HEK293 (cell line): ENCODE data around the gene TRIM9.

ENCODE experiments used
- CTCF ChIA-PET: fragments of 350-600 bp; formaldehyde crosslinking; extraction: SDS; loops from one replicate; lab custom pipeline; 2021; ENCODE audit warnings: antibody characterized with exemption; lab: Yijun Ruan, JAX
- POLR2A ChIA-PET: fragments of 300-600 bp; formaldehyde crosslinking; extraction: SDS; loops from one replicate; lab custom pipeline; 2020; ENCODE audit warnings: antibody characterized with exemption, inconsistent platforms; lab: Yijun Ruan, JAX
- H3K27ac ChIP-seq: fragments of 200-500 bp; sonication (Bioruptor generic); 2 replicates; pipeline ENCODE4 v1.5.1; 2014; ENCODE audit warnings: low read depth, low read length, control low read depth, inconsistent platforms; ENCODE audit errors: extremely low read depth
- H3K36me3 ChIP-seq, 2 experiments: fragments of 200-500 bp in 1 of 2; sonication (Bioruptor generic) in 1 of 2; 1 replicate in 1 of 2; 2 replicates in 1 of 2; pipeline ENCODE4 v1.5.1; 2014 to 2017; ENCODE audit warnings: inconsistent platforms in 2 of 2, low read length in 2 of 2; ENCODE audit not compliant: control insufficient read depth in 2 of 2, insufficient read depth in 1 of 2
- H3K4me1 ChIP-seq: fragments of 200-500 bp; sonication (Bioruptor generic); 2 replicates; pipeline ENCODE4 v1.5.1; 2014; ENCODE audit warnings: mild to moderate bottlenecking, low read length, inconsistent platforms; ENCODE audit not compliant: control insufficient read depth, insufficient read depth
- H3K4me3 ChIP-seq: 2 replicates; pipeline ENCODE4 v1.5.1; 2011; ENCODE audit warnings: low read depth, mild to moderate bottlenecking, control low read depth, low read length, moderate library complexity
- H3K9me3 ChIP-seq: fragments of 200-500 bp; sonication (Bioruptor generic); 2 replicates; pipeline ENCODE4 v1.5.1; 2014; ENCODE audit warnings: low read depth, low read length, inconsistent platforms; ENCODE audit not compliant: control insufficient read depth, insufficient read depth
- ATF2 ChIP-seq: fragments of 450-650 bp; formaldehyde crosslinking; IDR thresholded peaks from 2 replicates; pipeline ENCODE4 v1.5.1; 2016; ENCODE audit warnings: missing biosample characterization, missing genetic modification characterization, low read depth
- FEZF1 ChIP-seq: fragments of 450-650 bp; formaldehyde crosslinking; IDR thresholded peaks from 2 replicates; pipeline ENCODE4 v1.5.1; 2016; ENCODE audit warnings: missing biosample characterization, missing genetic modification characterization
- GLI2 ChIP-seq: fragments of 450-650 bp; formaldehyde crosslinking; IDR thresholded peaks from 2 replicates; pipeline ENCODE4; 2017; ENCODE audit warnings: missing biosample characterization, missing genetic modification characterization, low read depth, borderline replicate concordance
- KLF1 ChIP-seq: fragments of 450-650 bp; formaldehyde crosslinking; IDR thresholded peaks from 2 replicates; pipeline ENCODE4 v1.5.1; 2016; ENCODE audit warnings: missing biosample characterization, missing genetic modification characterization
- MYNN ChIP-seq: fragments of 450-650 bp; formaldehyde crosslinking; IDR thresholded peaks from 2 replicates; pipeline ENCODE4 v1.5.1; 2016; ENCODE audit warnings: missing biosample characterization, missing genetic modification characterization, borderline replicate concordance
- MZF1 ChIP-seq: fragments of 450-650 bp; formaldehyde crosslinking; IDR thresholded peaks from 2 replicates; pipeline ENCODE4 v1.5.1; 2017; ENCODE audit warnings: missing biosample characterization, missing genetic modification characterization, borderline replicate concordance
- PRDM1 ChIP-seq: fragments of 450-650 bp; formaldehyde crosslinking; IDR thresholded peaks from 2 replicates; pipeline ENCODE4; 2016; ENCODE audit warnings: missing biosample characterization, missing genetic modification characterization
- PRDM4 ChIP-seq: fragments of 450-650 bp; formaldehyde crosslinking; IDR thresholded peaks from 2 replicates; pipeline ENCODE4 v1.5.1; 2017; ENCODE audit warnings: missing biosample characterization, missing genetic modification characterization
- ZBTB11 ChIP-seq: fragments of 450-650 bp; formaldehyde crosslinking; conservative IDR thresholded peaks from 2 replicates; pipeline ENCODE4 v1.5.1; 2016; ENCODE audit warnings: low read depth, missing biosample characterization, missing genetic modification characterization
- ZBTB26 ChIP-seq: fragments of 450-650 bp; formaldehyde crosslinking; optimal IDR thresholded peaks from 2 replicates; pipeline ENCODE3; 2016; ENCODE audit warnings: missing biosample characterization, mild to moderate bottlenecking, missing genetic modification characterization
- ZEB2 ChIP-seq: fragments of 450-650 bp; formaldehyde crosslinking; IDR thresholded peaks from 2 replicates; pipeline ENCODE4 v1.5.1; 2016; ENCODE audit warnings: missing biosample characterization, missing genetic modification characterization
- ZFP41 ChIP-seq: fragments of 450-650 bp; formaldehyde crosslinking; IDR thresholded peaks from 2 replicates; pipeline ENCODE4 v1.5.1; 2016; ENCODE audit warnings: missing biosample characterization, missing genetic modification characterization, borderline replicate concordance
- ZFP69B ChIP-seq: fragments of 450-650 bp; formaldehyde crosslinking; IDR thresholded peaks from 2 replicates; pipeline ENCODE4 v1.5.1; 2016; ENCODE audit warnings: missing biosample characterization, missing genetic modification characterization
- ZNF10 ChIP-seq: fragments of 450-650 bp; formaldehyde crosslinking; IDR thresholded peaks from 2 replicates; pipeline ENCODE4 v1.5.1; 2017; ENCODE audit warnings: missing biosample characterization, missing genetic modification characterization
- ZNF112 ChIP-seq: fragments of 450-650 bp; formaldehyde crosslinking; IDR thresholded peaks from 2 replicates; pipeline ENCODE4 v1.5.0; 2017; ENCODE audit warnings: missing biosample characterization, missing genetic modification characterization
- ZNF2 ChIP-seq: fragments of 450-650 bp; formaldehyde crosslinking; IDR thresholded peaks from 2 replicates; pipeline ENCODE4 v1.5.1; 2016; ENCODE audit warnings: missing biosample characterization, missing genetic modification characterization
- ZNF341 ChIP-seq: fragments of 450-650 bp; formaldehyde crosslinking; IDR thresholded peaks from 2 replicates; pipeline ENCODE4; 2016; ENCODE audit warnings: low read depth, missing biosample characterization, missing genetic modification characterization
- ZNF426 ChIP-seq: fragments of 450-650 bp; formaldehyde crosslinking; IDR thresholded peaks from 2 replicates; pipeline ENCODE4 v1.5.1; 2017; ENCODE audit warnings: missing biosample characterization, missing genetic modification characterization, mild to moderate bottlenecking, inconsistent platforms, moderate library complexity
- ZNF449 ChIP-seq: fragments of 450-650 bp; formaldehyde crosslinking; IDR thresholded peaks from 2 replicates; pipeline ENCODE4 v1.5.1; 2017; ENCODE audit warnings: missing biosample characterization, mild to moderate bottlenecking, missing genetic modification characterization, moderate library complexity
- ZNF585B ChIP-seq: fragments of 450-650 bp; formaldehyde crosslinking; IDR thresholded peaks from 2 replicates; pipeline ENCODE4 v1.5.1; 2016; ENCODE audit warnings: missing biosample characterization, missing genetic modification characterization
- ZNF624 ChIP-seq: fragments of 450-650 bp; formaldehyde crosslinking; IDR thresholded peaks from 2 replicates; pipeline ENCODE4 v1.5.1; 2017; ENCODE audit warnings: missing biosample characterization, missing genetic modification characterization
- ZNF654 ChIP-seq: fragments of 450-650 bp; formaldehyde crosslinking; IDR thresholded peaks from 2 replicates; pipeline ENCODE4 v1.5.1; 2016; ENCODE audit warnings: low read depth, missing biosample characterization, missing genetic modification characterization
- ZNF692 ChIP-seq: fragments of 450-650 bp; formaldehyde crosslinking; IDR thresholded peaks from 2 replicates; pipeline ENCODE4 v1.5.1; 2016; ENCODE audit warnings: missing biosample characterization, missing genetic modification characterization
- ZNF704 ChIP-seq: fragments of 450-650 bp; formaldehyde crosslinking; IDR thresholded peaks from 2 replicates; pipeline ENCODE4 v1.5.1; 2016; ENCODE audit warnings: missing biosample characterization, missing genetic modification characterization

TRIM9 gene

GRCh38 chr14:51087031-51087441, 7.9 kb downstream of the TRIM9 start (continued):
- TF ChIP-seq KLF1 (tag by site-specific recombination) (peak; percentile 89), ZNF10 (tag by site-specific recombination) (0 out of 2 replicates have a peak, but pooled peaks have one; percentile 23), ZNF624 (tag by site-specific recombination) (no peak), ZFP69B (0 out of 2 replicates have a peak, but pooled peaks have one; percentile 20), PRDM1 (tag by site-specific recombination) (peak; percentile 79), ATF2 (tag by site-specific recombination) (peak; percentile 81), FEZF1 (tag by site-specific recombination) (no peak), MYNN (tag by site-specific recombination) (no peak), ZNF341 (tag by site-specific recombination) (no peak)

GRCh38 chr14:51086044-51086443, 8.9 kb downstream of the TRIM9 start:
- no peaks in the 10 kb centered on the region for H3K36me3 ChIP-seq
- POLR2A ChIA-PET: interaction anchor here (1.3 to 1.9 kb wide), 2 partner anchors 9 to 142 kb away, joined by 3 to 11 read pairs; partner anchors contain the start of genes PYGL and TRIM9
- H3K9me3 ChIP-seq: no peaks in the 10 kb centered on the region
- peaks cover 41% of the 10 kb centered on the region for H3K4me1 ChIP-seq
- H3K27ac ChIP-seq: no peak overlapping the region
- CTCF ChIA-PET: interaction anchor here (0.6 to 1.1 kb wide), 3 partner anchors 9 to 1254 kb away, joined by 3 to 6 read pairs (median 3); no protein-coding TSS in a partner anchor
- no peak overlapping the region for H3K4me3 ChIP-seq
- TF ChIP-seq ZEB2 (tag by site-specific recombination) (no peak), ZFP41 (tag by site-specific recombination) (no peak), MZF1 (tag by site-specific recombination) (no peak), ZNF112 (tag by site-specific recombination) (no peak), GLI2 (tag by site-specific recombination) (no peak), ZNF585B (tag by site-specific recombination) (no peak), ZBTB11 (tag by site-specific recombination) (no peak), ZNF449 (tag by site-specific recombination) (no peak), PRDM4 (tag by site-specific recombination) (no peak), ZNF426 (tag by site-specific recombination) (no peak), ZBTB26 (tag by site-specific recombination) (no peak), ZNF692 (tag by site-specific recombination) (no peak), ZNF2 (tag by site-specific recombination) (no peak), ZNF654 (tag by site-specific recombination) (no peak), ZNF704 (tag by site-specific recombination) (no peak)
